ENCODE measurements around the gene PARD3. TPM values are rescaled to one million over a fixed set of nuclear protein-coding genes. Genes with fewer than 3 reads are reported as not detected.

PARD3 gene
- total RNA-seq, 1 experiment from 2014 or later, result 46.3 TPM

- Histone ChIP-seq H2AFZ (ENCODE audit: low read depth, low read length, poor library complexity, severe bottlenecking) (no peak overlapping the region), H3K27me3 (ENCODE audit: insufficient read depth, low read length) (no peaks in the 10 kb centered on the region), H3K9me3 (ENCODE audit: control insufficient read depth in 1 of 2, insufficient read depth in 1 of 2, low read depth in 1 of 2, low read length in 2 of 2) (no peaks in the 10 kb centered on the region), H3K79me2 (ENCODE audit: insufficient read depth, low read length) (peaks cover 25% of the 10 kb centered on the region; the same call in 1 of the 2 replicates), H3K9ac (ENCODE audit: low read length) (no peak overlapping the region), H3K4me2 (ENCODE audit: low read length) (no peak overlapping the region), H4K20me1 (ENCODE audit: insufficient read depth) (peaks cover 7% of the 10 kb centered on the region), H3K4me1 (ENCODE audit: control insufficient read depth in 1 of 2, insufficient read depth in 2 of 2, low read length in 2 of 2) (no peaks in the 10 kb centered on the region), H3K36me3 (ENCODE audit: control insufficient read depth in 1 of 2, insufficient read depth in 2 of 2, low read length in 2 of 2) (no peaks in the 10 kb centered on the region), H3K9me2 (ENCODE audit: insufficient read depth) (no peaks in the 10 kb centered on the region), H3K27ac (ENCODE audit: low read depth, low read length) (no peak overlapping the region), H3K4me3 (replicated peaks in 1 of 2; ENCODE audit: low read depth in 1 of 2, low read length in 2 of 2) (no peak overlapping the region)
- DNase-seq (ENCODE audit: low read depth, low spot score), result no peak
- TF ChIP-seq CTCF (IDR thresholded peaks at IDR 0.05 in 2 of 3, conservative IDR thresholded peaks at IDR 0.05 in 1 of 3; ENCODE audit: borderline replicate concordance in 1 of 3, insufficient read depth in 1 of 3, low read depth in 2 of 3, low read length in 2 of 3), result no peak
- TF ChIP-seq EZH2 (IDR thresholded peaks at IDR 0.05), result no peak
- TF ChIP-seq POLR2A (IDR thresholded peaks at IDR 0.05; ENCODE audit: borderline replicate concordance, extremely low read depth, insufficient read depth, insufficient read length), result no peak
- TF ChIP-seq CBX3 (IDR thresholded peaks at IDR 0.05; ENCODE audit: low read depth), result no peak
- TF ChIP-seq RAD21 (IDR thresholded peaks at IDR 0.05; ENCODE audit: low read depth), result no peak
- no peak for TF ChIP-seq ZFX (IDR thresholded peaks at IDR 0.05)
- TF ChIP-seq SRF (IDR thresholded peaks at IDR 0.05; ENCODE audit: low read depth), result no peak
- TF ChIP-seq MAX (IDR thresholded peaks at IDR 0.05), result no peak
- TF ChIP-seq EZH2phosphoT487 (IDR thresholded peaks at IDR 0.05; ENCODE audit: borderline replicate concordance), result no peak
- no peak for TF ChIP-seq POLR2AphosphoS5 (IDR thresholded peaks at IDR 0.05; ENCODE audit: low read depth, low read length)
- no peak for TF ChIP-seq CEBPB (IDR thresholded peaks at IDR 0.05; ENCODE audit: low read depth)
- TF ChIP-seq SP1 (IDR thresholded peaks at IDR 0.05; ENCODE audit: low read depth), result no peak
- TF ChIP-seq ZNF274 (IDR thresholded peaks at IDR 0.05; ENCODE audit: low read depth, low read length), result no peak
- no peak for TF ChIP-seq ELF1 (IDR thresholded peaks at IDR 0.05; ENCODE audit: borderline replicate concordance, low read depth)
- CTCF ChIA-PET, result interaction anchor here (1.7 kb wide), 1 partner anchor 22 kb away, joined by 4 read pairs; no protein-coding TSS in a partner anchor
- intact Hi-C loops (cut with micrococcal nuclease), result loop anchor here (5.0 to 10.0 kb wide), 3 partner anchors 230 to 1623 kb away; no protein-coding TSS in a partner anchor
- ATAC-seq, result no peak
- RAD21 ChIA-PET (ENCODE audit: low non-redundant PET in 1 of 2, low total read pairs in 2 of 2, uncharacterized antibody in 2 of 2, unreplicated experiment in 2 of 2), result no interaction called here
- BruUV-seq (replicated peaks), result no TSS peak
- POLR2A ChIA-PET, result no interaction called here
These were observed 180.0 kb downstream of the PARD3 start for GRCh38 chr10:34635111-34635510.

Data from HCT116 (cell line).